Measurements from ENCODE around the gene MAP3K3.

MAP3K3 gene

DNA sequence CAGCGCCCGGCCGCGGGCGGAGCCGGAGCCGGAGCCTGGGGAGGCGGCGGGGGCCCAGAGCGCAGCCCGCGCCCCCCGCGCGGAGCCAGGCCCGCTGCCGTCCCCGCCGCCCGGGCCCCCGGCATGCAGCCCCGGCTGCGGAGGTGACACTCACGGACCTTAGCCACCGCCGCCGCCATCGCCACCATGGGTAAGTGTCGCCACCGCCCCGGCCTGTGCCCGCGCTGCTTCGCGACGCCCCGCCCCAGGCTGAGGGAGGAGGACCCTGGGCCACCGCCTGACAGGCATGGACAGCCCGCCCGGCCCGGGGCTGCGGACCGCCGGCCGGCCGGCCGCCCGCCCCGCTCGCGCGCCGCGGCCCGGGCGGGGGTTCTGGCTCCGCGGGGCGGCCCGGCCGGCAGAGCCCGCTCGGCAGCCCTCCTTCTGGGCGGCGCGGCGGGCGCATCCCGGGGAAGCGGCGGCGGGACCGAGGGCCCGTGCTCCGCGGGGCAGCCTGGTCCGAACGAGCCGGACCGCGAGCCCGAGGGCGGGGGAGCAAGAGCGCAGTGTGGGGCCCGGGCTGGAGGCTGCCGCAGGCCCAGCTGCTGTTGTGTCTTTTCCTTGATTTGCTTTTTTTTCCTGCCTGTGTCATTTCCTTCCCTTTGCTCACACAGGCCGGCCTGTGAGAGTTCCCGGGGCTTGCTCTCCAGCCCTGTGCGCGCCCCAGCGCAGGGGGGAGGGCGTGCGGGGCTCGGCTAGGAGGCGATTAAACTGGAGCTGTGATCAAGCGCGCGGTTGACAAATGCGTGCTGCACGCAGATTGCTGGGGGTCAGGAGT, 565 bp downstream of the MAP3K3 start:
- DNase-seq (ENCODE audit: low read depth in 2 of 2): peak; percentile 17 to 47

DNA sequence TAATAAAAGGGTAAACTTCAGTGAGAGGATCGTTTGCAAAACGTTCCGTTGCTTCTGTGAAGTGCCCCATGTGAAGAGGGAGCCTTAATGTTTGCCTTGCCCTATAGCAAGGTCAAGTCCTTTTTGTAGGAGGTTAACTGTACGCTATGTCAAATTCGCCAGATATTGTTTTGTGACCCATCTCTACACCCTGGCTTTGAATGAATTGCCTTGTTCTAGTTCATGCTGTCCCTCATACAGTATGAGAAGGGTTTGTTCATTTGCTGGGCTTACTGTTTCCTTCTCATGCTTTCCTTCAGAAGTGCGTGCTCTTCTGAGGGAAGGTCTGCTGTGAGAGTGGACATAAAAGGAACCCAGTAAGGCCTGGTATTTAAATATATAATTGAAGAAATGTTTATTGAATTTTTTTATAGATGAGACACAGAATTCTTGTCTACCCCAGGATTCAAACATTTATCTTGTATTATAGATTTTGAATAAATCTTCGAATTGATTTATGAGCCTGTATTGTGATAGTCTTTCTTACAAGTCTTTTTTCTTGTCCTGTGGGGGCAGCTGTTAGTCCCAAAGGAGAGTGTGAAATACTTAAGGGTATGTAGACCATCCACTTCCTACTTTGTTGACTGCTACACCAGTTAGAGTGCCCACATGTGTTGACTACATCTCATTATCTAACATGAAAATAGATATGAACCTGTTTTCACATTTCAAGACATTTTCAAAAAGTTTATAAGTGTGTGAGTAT, 1.7 kb downstream of the MAP3K3 start:
- no peak for DNase-seq (ENCODE audit: low read depth in 2 of 2)

DNA sequence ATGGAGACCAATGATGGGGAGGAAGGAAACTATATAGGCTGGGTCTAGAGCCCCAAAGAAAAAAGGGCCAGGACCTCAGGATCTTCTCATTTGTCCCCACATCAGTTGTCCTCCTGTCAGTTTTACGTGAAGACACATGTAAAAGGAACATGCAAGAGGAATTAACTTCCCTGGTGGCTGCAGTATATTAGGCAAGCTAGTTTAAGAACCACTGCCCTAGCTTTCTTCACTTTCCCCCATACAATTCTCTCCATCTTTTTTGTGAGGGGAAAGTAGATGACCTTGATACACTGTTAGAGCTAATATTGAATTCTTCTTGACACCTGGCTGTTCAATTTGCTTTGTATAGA, 2.3 kb downstream of the MAP3K3 start:
- DNase-seq (ENCODE audit: low read depth in 2 of 2): no peak

DNA sequence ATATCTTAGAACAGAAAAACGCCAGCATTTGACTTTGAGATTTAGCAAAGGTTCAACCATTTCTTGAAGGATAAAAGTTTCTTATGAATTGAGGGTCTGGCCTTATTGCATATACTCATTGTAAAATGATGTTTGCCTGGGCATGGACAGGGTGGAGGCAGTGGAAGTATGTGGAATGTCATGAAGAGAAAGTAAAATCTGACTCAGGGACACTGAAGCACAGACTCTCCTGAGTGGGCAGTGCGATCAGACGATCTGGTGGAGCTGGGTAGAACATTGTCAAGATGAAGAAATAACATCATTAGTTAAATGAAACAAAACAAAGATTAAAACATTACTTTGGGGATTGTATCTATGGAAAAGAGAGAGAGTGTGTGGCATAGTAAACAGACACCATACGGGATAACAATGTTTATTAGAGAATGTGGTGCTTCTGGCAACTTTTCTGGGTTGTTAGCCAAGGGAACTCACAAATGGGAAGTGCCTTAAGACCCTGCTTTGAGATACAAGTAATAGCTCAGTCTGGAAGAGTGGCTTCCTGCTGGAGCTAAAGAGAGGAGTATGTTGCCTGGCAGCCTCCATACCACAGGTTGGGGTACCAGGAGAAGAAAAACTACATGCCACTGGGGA, 4.4 kb downstream of the MAP3K3 start:
- no peak for DNase-seq (ENCODE audit: low read depth in 2 of 2)

DNA sequence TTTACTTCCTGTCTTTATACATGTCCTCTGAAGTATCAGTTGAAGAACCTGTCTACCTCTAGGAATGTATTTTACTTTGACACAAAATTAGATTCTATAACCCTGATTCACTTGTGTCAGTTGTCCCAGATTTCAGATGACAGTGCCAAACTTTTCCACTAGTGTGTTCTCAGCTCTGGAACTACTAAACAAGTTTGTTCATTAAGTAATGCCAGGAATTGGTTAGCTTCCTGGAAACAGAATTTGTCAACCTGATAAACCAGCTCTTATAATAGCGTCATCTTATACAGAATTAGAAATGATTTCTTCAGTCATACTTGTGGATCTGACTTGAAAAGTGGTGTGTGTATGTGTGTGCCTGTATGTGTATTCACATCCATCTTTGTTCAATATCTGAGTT, 7.4 kb downstream of the MAP3K3 start:
- DNase-seq (ENCODE audit: low read depth in 2 of 2): no peak

DNA sequence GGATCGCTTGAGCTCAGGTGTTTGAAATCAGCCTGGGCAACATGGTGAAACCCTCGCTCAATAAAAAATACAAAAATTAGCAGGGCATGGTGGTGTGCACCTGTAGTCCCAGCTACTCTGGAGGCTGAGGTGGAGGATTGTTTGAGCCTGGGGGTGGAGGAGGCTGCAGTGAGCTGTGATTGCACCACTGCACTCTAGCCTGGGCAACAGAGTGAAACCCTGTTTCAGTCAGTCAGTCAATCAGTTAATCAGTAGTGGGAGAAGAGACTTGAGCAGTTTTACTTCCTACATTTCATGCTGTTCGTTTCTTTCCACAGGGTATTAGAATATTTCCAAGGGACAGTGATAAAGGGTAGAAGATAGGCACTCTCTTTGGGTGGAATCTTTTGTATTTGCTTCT, 8.8 kb downstream of the MAP3K3 start:
- no peak for DNase-seq (ENCODE audit: low read depth in 2 of 2)

DNA sequence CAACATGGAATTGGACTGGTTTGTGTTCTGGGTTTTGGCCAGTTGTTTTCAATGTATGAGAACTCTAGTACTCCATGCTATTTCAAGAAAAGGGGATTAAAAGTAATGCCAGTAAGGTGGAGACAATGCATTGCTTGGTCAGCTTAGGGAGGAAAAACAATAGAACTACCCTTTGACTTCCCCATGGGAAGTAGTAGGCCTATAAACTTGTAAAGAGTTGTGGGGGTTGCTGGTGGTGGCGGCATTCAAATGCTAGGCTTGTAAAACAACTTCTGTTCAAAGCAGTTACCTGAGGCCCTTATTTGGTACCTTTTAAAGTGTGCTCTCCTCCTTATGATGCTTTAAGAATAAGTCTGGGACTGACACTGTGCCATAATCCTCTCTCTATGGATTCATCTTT, 9.4 kb downstream of the MAP3K3 start:
- DNase-seq (ENCODE audit: low read depth in 2 of 2): no peak

DNA sequence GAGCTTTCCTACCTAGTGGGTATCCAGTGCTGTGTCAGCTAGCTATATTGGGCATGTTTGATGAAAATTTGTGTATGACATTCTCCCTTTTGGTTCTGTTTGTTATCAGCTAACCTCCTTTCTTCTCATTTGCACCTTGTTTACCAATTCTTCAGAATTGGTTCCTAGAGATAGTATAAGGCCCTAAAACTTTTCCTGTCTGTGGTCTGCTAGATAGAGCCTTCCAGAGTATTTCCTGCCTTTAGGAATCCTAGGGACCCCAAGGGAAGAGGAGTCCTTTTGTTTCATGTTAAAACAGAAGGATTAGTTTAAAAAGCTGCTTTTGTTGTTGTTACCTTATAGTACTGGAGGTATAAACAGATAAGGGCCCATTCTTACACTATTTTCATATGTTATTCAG, 11.5 kb downstream of the MAP3K3 start:
- DNase-seq (ENCODE audit: low read depth in 2 of 2): no peak

DNA sequence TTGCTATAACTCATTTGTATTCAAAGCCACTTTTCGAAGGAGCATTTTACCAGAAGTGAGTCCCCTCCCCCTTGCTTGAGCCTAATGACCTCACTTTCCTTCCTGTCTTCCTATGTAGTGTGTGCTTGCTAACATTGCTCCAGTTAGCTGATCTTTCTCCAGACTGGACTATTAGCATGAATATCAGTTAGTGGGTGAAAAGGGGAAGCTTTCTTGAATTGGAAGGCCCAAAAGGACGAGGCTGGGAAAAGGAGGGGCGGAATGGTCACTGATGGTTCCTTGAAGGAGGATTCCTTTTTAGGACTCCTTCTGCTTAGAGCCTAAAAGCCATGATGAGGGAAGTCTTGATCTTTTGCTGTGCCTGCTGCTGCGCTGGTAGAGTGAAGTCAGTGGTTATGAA, 11.9 kb downstream of the MAP3K3 start:
- DNase-seq (ENCODE audit: low read depth in 2 of 2): no peak

DNA sequence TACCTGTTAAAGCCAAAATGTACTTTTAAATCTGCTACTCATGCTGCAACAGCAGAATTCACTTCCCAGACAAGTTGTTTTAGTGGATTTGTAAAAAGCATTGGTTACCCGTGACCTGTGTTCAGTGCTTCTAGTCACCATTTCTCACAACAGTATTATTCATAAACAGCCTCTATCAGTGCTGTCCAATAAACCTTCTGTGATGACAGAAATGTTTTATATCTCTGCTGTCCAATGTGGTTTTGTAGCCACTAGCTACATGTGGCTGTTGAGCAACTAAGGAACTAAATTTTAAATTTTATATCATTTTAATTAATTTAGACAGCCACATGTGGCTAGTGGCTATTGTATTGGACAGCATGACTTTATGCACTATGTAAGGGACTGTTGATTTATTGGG, 12.6 kb downstream of the MAP3K3 start:
- DNase-seq (ENCODE audit: low read depth in 2 of 2): no peak

DNA sequence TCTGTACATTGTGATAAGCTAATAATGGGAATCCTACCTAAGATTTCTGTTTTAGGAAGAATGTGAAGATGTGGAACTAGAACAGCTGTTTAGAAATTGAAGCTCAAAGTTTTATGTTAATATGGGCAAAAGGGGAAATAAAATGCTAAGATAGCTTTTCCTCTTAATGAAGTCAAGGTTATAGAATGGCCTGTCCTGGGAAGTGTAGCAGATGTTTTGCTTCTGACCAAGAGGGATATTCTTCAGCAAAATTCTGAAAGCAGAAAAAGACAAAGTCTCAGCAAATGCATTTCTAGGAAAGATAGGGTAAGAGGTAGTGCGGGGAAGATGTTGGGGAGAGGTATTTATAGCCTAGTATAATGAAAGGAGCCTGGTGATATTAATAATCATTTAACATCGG, 13.1 kb downstream of the MAP3K3 start:
- no peak for DNase-seq (ENCODE audit: low read depth in 2 of 2)

DNA sequence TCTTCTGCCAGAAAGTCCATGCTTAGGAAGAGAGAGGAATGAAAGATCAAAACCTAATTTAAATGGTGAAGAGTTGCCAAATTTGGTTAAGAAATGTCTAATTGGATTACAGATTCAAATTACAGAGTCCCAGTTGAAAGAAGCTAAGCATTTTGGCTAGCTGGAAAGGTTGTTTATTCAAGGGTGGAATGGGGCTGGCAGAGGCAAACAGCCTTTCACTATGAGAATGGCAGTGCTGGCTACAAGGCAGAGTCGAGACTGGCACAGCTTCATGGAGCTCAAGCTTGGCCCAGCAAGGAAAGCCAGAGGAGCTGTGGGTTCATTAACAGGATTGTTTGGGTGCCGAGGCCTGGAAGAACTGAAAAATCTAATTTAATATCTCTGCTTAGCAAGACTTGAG, 13.6 kb downstream of the MAP3K3 start:
- DNase-seq (ENCODE audit: low read depth in 2 of 2): no peak

DNA sequence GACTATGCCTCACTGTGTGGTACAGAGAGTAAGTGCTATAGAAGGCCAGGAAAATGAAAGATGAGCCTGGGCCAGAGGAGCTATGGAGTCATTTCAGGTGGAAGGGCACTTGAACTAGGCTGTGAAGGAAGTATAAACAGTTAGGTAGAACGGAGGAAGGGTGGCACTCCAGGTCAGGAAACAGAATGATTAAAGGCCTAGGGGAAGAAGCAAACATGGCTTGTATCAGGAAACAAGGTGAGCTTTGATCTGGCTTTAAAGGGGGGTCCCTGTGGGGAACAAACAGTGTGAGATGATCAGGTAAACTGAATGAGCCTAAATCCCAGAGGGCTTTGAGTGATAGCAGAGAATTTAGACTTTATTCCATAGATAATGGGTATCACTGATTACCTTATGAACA, 16.9 kb downstream of the MAP3K3 start:
- no peak for DNase-seq (ENCODE audit: low read depth in 2 of 2)

DNA sequence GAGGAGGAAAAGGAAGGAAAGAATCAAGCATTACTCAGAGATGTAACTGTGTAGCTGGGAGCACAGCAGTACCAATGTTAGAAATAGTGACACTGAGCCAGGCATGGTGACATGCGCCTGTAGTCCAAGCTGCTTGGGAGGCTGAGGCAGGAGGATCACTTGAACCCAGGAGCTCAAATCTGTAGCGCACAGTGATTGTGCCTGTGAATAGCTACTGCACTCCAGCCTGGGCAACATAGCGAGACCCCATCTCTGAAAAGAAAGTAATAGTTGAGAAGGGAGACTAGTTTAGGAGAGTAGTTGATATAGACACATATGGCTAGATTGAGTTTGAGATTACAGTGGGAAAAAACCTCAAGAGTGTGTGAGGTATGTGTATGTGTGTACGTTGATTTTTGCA, 17.8 kb downstream of the MAP3K3 start:
- no peak for DNase-seq (ENCODE audit: low read depth in 2 of 2)

DNA sequence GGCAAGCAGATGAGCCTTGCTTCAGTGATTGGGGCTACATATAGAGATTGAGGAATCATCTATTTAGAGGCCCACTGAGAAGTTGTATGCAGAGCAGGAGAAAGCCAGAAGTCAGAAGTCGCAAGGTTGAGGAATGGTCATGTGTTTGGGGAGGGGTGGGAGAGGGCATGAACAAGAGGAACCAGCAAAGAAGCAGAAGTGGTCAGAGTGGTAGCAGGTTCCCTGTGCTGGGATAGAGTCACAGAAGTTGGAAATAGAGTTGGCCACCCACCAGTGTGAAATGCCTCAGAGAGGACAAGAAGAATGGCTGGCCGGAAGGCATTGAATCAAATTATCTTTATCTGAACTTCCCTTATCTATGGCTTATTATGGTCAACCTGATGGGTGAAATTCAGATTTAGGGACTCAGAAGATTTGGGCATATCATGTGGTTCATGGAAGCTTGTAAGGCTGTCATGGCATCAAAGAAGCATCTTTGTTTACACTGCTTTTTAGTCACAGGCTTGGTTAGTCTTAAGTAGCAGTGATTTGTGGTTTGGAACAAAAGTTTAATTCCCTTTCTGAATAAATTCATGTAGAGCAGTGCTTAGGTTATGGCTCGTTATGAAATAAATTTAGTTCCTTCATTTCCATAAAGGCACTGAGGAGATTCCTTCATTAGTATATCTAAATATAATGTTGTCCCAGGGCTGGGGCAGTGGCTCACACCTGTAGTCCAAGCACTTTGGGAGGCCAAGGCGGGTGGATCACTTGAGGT, 19.7 kb downstream of the MAP3K3 start:
- DNase-seq (ENCODE audit: low read depth in 2 of 2): no peak

DNA sequence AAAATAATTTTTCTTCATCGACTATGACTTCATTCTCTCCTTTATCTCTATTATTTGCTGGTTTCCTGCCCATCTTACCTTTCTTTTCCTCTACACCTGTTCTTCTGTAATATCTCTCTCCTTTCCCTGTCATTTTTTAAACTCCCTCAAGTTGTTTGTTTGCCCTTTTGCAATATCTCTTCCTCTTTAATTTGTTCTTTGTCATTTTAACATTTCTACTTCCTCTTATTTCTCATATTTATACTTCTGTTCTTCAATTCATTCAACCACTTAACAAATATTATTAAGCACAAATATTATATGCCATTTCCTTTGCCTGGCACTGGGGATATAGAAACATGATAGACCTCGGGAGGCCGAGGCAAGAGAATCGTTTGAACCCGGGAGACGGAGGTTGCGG, 22.6 kb downstream of the MAP3K3 start:
- no peak for DNase-seq (ENCODE audit: low read depth in 2 of 2)

DNA sequence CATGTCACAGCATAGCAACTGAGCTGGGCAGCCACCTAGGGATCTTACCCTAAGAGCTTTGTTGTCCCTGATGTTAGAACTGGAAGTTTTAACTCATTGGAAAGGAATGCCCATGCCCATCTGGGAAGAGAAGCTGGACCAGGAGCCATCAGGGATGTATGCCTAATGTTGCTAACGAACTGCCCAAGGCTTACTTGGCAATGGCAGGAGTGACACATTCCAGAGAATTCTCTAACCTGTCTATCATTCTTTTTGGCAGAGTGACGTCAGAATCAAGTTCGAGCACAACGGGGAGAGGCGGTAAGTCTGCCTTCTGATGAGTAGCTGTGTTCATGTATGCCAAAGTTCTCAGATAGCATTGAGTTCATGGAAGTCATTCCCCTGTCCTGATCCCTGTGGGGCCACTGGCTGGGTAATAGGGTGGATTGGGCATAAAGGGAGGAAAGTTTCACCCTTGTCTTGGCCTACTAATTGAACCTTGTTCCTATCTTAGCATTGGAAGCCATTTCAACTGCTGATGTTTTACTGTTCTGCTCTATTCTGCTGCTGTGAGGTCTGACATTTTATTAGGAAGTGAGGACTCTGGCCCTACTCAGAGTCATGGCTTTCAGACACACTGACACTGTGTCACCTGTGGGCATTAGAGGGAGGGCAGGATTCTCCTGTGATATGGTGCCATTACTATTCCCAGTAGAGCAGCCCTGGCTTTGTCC, 23.7 kb downstream of the MAP3K3 start:
- DNase-seq (ENCODE audit: low read depth in 2 of 2): no peak

DNA sequence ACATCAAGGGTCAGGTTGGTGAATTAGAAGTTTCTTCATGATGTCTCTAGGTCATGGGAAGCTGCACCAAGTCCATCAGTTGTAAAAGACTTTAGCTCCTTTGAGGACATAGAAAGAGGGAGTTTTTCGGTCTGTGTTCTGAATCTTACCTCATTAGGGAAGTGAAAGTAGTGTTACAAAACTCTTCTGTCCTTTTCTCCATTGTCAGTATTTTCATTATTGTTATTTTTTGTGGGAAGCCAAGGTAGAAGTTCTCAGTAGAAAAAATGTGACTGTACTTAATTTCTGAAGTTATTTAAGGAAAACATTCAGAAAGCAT, 24.2 kb downstream of the MAP3K3 start:
- no peak for DNase-seq (ENCODE audit: low read depth in 2 of 2)

DNA sequence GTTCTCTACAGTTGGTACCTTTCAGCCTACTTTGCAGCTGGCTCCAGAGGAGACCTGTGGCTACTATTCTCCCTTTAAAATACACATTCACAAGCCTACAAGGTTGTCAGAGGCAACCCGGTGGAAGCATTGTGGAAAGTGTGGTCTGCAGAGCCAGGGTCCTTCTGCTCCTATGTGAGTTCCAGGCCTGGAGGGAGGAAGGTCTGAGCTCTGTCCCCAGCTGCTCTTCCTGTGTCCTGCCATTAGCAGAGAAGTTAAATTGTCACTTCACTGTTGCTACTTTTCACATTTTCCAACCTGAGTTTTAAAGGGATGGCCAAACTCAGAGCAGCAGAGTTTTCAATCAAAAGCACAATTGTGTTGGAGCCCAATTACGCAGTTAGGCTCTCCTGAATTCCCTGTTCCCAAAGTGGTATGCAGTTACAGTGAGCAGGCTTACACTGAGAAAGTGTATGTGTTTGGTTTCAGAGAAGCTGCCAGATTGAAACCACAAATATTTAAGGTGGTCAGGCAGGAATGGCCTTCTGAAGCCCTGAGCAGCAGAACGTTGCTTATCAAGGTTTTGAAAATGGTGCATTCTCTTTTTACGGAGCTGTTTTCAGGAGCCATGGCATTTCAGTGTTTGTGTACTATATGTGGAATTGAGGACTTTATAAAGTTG, 25.0 kb downstream of the MAP3K3 start:
- DNase-seq (ENCODE audit: low read depth in 2 of 2): no peak

DNA sequence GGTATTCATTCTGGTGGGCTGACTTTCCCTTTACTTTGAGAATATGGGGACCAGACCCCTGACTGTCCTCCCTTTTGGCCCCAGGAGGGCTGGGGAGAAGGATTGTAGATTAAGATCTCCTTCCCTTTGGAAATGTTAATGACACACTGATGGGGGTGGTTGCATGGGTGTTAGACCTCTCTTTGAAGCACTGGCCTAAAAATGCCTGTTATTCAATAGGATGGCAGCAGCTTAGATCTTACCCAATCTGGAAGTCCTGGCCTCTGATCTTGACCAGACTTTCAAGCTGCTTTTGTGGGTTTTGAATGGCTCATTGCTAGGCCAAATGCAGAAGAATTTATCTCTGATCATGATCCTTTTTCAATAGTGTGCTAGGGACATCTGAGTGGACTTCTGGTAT, 25.7 kb downstream of the MAP3K3 start:
- no peak for DNase-seq (ENCODE audit: low read depth in 2 of 2)

DNA sequence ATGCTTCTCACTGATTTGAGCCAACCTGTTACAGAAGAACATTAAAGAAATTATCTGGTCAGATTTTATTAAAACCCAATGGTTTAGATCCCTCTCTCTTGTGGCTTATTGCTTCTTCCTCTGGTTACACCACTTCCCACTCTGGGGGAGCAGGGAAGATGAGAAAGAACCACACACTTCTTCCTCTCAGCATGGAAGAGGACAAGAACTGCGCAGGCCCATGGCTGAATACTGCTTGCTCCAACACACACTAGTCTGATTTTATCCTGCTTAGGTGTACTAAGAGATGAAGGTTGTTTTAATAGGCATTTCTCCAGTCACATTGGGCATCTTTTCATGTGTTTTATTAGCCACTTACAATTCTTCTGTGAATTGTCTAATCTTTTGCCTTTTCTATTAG, 27.6 kb downstream of the MAP3K3 start:
- no peak for DNase-seq (ENCODE audit: low read depth in 2 of 2)

All from stimulated activated CD4-positive, alpha-beta T cell treated with anti-CD3 and anti-CD28 coated beads, Interleukin-12 subunit alpha, Interleukin-12 subunit beta, amount 100 ng/mL, for 24 hours (primary cell).